Type B pancreatic cell (in vitro differentiated cells): ENCODE results near the gene NFE2L3. TPM values are rescaled to one million over a fixed set of nuclear protein-coding genes. Genes with fewer than 3 reads are reported as not detected.

Source experiments
- DNase-seq: peaks from one replicate; pipeline ENCODE4 v3.0.0; 2021; ENCODE audit warnings: mixed read lengths; ENCODE audit not compliant: unreplicated experiment; ENCODE audit errors: extremely low spot score
- H3K27ac Mint-ChIP-seq: 2 replicates; pipeline ENCODE4 v1.8.0; 2021; ENCODE audit warnings: mild to moderate bottlenecking, mixed read lengths
- H3K27me3 Mint-ChIP-seq: 2 replicates; pipeline ENCODE4 v1.8.0; 2021; ENCODE audit warnings: mixed read lengths
- H3K36me3 Mint-ChIP-seq: 2 replicates; pipeline ENCODE4 v1.8.0; 2021; ENCODE audit warnings: mixed read lengths
- H3K4me1 Mint-ChIP-seq: one replicate; pipeline ENCODE4 v1.8.0; 2021; ENCODE audit warnings: mixed read lengths; ENCODE audit not compliant: unreplicated experiment
- H3K4me3 Mint-ChIP-seq: 2 replicates; pipeline ENCODE4 v1.8.0; 2021; ENCODE audit warnings: mild to moderate bottlenecking, mixed read lengths
- H3K9me3 Mint-ChIP-seq: 2 replicates; pipeline ENCODE4 v1.8.0; 2021; ENCODE audit warnings: mixed read lengths
- total RNA-seq: library from RNA; stranded (reverse); gene quantifications from 2 replicates; pipeline ENCODE4 v1.2.1, GENCODE V29; 2021; ENCODE audit warnings: low replicate concordance
- TF ChIP-seq, protein P1 (sequence below): fragments of 200-600 bp; sonication (generic); conservative IDR thresholded peaks from 2 replicates; pipeline ENCODE4 v1.5.0; 2021; ENCODE audit warnings: antibody characterized with exemption, mild to moderate bottlenecking

Gene NFE2L3
- total RNA-seq, 1 donor from 2014 or later: 6.5 TPM

DNA sequence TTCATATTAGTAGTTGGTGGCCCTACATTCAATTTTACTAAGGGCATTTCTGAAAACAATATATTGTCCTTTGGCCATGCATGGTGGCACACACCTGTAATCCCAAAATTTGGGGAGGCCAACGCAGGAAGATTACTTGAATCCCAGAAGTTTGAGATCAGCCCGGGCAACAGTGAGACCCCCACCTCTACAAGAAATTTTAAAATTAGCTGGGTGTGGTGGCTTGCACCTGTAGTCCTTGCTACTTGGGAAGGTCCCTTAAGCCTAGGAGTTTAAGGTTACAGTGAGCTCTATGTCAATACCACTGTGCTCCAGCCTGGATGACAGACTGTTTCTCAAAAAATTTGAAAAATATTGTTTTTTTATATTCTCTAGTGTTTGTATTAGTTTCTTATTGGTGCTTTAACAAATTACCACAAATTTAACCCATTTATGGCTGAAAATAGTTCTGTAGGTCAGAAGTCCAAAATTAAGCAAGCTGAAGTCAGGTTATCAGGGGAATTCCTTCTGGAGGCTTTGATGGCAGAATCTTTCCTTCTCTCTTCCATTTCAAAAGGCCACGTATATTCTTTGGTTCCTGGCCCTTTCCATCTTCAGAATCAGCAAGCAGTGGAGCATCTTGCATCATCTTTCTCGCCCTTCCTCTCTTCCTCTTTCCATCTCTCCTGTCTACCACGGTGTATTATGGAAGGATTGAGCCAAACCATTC is 62.0 kb downstream of the NFE2L3 start:
- Mint-ChIP-seq H3K4me1 (peaks cover 4% of the 10 kb centered on the region), H3K4me3 (no peak overlapping the region), H3K27me3 (no peaks in the 10 kb centered on the region), H3K9me3 (no peaks in the 10 kb centered on the region), H3K36me3 (peaks cover 30% of the 10 kb centered on the region), H3K27ac (no peak overlapping the region)
- DNase-seq: no peak
- TF ChIP-seq, protein P1, sequence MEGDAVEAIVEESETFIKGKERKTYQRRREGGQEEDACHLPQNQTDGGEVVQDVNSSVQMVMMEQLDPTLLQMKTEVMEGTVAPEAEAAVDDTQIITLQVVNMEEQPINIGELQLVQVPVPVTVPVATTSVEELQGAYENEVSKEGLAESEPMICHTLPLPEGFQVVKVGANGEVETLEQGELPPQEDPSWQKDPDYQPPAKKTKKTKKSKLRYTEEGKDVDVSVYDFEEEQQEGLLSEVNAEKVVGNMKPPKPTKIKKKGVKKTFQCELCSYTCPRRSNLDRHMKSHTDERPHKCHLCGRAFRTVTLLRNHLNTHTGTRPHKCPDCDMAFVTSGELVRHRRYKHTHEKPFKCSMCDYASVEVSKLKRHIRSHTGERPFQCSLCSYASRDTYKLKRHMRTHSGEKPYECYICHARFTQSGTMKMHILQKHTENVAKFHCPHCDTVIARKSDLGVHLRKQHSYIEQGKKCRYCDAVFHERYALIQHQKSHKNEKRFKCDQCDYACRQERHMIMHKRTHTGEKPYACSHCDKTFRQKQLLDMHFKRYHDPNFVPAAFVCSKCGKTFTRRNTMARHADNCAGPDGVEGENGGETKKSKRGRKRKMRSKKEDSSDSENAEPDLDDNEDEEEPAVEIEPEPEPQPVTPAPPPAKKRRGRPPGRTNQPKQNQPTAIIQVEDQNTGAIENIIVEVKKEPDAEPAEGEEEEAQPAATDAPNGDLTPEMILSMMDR: no peak

DNA sequence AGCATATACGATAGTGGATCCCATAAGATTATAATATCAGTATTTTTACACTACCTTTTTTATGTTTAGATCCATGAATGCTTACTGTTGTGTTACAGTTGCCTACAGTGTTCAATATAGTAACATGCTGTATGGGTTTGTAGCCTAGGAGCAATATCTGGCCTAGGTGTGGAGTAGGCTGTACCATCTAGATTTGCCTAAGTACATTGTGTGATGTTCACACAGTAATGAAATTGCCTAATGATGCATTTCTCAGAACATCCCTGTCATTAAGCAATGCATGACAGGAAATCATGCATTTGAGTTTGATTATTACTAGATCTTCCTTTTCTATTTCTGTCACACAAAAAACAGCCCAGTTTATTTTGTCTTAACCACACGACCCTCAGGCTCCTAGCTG is 64.1 kb downstream of the NFE2L3 start:
- DNase-seq: no peak
- Mint-ChIP-seq H3K36me3 (peaks cover 16% of the 10 kb centered on the region), H3K27me3 (no peaks in the 10 kb centered on the region), H3K4me1 (no peaks in the 10 kb centered on the region), H3K27ac (no peak overlapping the region), H3K9me3 (no peaks in the 10 kb centered on the region), H3K4me3 (no peak overlapping the region)
- TF ChIP-seq, protein P1: no peak

DNA sequence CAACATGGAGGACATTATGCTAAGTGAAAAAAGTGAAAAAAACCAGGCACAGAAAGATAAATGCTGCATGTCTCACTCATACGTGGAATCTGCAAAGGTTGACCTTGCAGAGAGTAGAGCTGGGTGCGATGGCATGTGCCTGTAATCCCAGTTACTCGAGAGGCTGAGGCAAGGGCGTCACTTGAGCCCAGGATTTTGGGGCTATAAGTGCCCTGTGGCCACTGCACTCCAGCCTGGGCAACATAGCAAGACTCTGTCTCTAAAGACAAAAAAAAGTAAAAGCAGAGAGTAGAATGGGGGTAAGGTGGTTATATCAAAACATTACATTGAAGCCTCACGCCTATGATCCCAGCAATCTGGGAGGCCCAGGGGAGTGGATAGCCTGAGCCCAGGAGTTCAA is 72.4 kb downstream of the NFE2L3 start:
- H3K9me3 Mint-ChIP-seq: no peaks in the 10 kb centered on the region
- no peak overlapping the region for H3K4me3 Mint-ChIP-seq
- H3K36me3 Mint-ChIP-seq: no peaks in the 10 kb centered on the region
- H3K4me1 Mint-ChIP-seq: no peaks in the 10 kb centered on the region
- H3K27ac Mint-ChIP-seq: no peak overlapping the region
- TF ChIP-seq, protein P1: no peak
- H3K27me3 Mint-ChIP-seq: no peaks in the 10 kb centered on the region
- DNase-seq: no peak

DNA sequence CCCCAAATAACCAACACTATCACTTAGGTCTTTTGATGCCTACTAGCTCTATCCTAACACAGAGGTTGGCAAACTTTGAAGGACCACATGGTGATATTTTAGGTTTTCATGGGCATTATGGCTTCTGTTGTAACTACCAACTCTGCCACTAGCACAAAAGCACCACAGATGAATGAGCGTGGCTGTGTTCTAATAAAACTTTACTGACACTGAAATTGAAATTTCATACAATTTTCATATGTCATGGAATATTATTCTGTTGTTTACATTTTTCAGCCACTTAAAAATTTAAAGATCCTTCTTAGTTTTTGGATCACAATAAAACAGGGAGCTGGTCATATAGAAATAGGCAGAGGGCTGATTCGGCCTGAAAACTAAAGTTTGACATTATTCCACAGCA is 76.0 kb downstream of the NFE2L3 start:
- Mint-ChIP-seq H3K36me3 (no peaks in the 10 kb centered on the region), H3K27ac (no peak overlapping the region), H3K4me3 (no peak overlapping the region), H3K27me3 (no peaks in the 10 kb centered on the region), H3K9me3 (no peaks in the 10 kb centered on the region), H3K4me1 (no peaks in the 10 kb centered on the region)
- DNase-seq: no peak
- TF ChIP-seq, protein P1: no peak

DNA sequence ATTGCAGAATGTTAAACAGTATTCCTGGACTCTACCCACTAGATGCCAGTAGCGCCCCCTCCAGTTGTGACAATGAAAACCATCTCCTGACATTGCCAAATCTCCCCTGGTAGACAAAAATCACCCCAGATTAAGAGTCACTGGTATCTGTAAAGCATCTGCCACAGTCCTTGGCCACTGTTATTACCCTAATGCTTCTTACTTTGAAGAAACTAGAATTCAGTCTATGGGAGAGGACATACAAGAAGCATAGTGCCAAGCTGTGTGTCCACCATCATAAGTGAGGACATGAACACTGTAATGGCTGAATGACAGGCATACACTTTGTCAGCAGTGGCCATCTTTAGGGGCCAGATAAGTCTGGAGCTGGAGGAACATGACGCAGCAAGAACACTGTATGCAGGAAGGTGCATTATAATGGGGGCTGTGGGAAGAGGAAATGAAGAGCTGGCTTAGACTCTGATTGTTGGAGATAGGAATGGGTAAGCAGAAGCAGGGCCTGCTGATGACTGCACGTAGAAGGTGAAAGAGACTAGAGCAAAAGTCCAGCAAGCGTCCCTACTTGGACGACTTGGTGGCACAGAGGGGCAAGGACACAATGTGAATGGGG is 82.0 kb downstream of the NFE2L3 start:
- Mint-ChIP-seq H3K9me3 (no peaks in the 10 kb centered on the region), H3K27me3 (peaks cover 5% of the 10 kb centered on the region), H3K36me3 (no peaks in the 10 kb centered on the region), H3K4me1 (no peaks in the 10 kb centered on the region), H3K4me3 (no peak overlapping the region), H3K27ac (no peak overlapping the region)
- DNase-seq: no peak
- TF ChIP-seq, protein P1: no peak

Other genes starting within 250 kb of the NFE2L3 start
- gene HNRNPA2B1, start 48.5 kb downstream of the NFE2L3 start, total RNA-seq: 441 and 733 TPM in 2 replicates
- 108 and 188 TPM in 2 replicates for gene CBX3, start 49.5 kb downstream of the NFE2L3 start, total RNA-seq
- gene SNX10, start 139.7 kb downstream of the NFE2L3 start, total RNA-seq: 1.8 and 2.8 TPM in 2 replicates